ENCODE measurements around the gene VDAC1. TPM values are rescaled to one million over a fixed set of nuclear protein-coding genes. Genes with fewer than 3 reads are reported as not detected.

VDAC1 gene
- total RNA-seq, 3 donors from 2014 or later, result 153 to 283 (median 246) TPM

- ATAC-seq (peak; percentile 23), DNase-seq (no peak)
- no peaks in the 10 kb centered on the region for H3K36me3 ChIP-seq (ENCODE audit: low read depth)
- no peaks in the 10 kb centered on the region for H3K9me3 ChIP-seq
- intact Hi-C loops (cut with DNase I, micrococcal nuclease), result no loop called here
- H3K4me1 ChIP-seq (ENCODE audit: low read depth), result peaks cover 29% of the 10 kb centered on the region
- no peak overlapping the region for H3K4me3 ChIP-seq
- TF ChIP-seq, protein P1, sequence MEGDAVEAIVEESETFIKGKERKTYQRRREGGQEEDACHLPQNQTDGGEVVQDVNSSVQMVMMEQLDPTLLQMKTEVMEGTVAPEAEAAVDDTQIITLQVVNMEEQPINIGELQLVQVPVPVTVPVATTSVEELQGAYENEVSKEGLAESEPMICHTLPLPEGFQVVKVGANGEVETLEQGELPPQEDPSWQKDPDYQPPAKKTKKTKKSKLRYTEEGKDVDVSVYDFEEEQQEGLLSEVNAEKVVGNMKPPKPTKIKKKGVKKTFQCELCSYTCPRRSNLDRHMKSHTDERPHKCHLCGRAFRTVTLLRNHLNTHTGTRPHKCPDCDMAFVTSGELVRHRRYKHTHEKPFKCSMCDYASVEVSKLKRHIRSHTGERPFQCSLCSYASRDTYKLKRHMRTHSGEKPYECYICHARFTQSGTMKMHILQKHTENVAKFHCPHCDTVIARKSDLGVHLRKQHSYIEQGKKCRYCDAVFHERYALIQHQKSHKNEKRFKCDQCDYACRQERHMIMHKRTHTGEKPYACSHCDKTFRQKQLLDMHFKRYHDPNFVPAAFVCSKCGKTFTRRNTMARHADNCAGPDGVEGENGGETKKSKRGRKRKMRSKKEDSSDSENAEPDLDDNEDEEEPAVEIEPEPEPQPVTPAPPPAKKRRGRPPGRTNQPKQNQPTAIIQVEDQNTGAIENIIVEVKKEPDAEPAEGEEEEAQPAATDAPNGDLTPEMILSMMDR (IDR thresholded peaks at IDR 0.05), result no peak
Observed at GRCh38 chr5:133996683-133997252, 8.0 kb downstream of the VDAC1 start.

- H3K36me3 ChIP-seq (ENCODE audit: low read depth), result no peaks in the 10 kb centered on the region
- H3K4me1 ChIP-seq (ENCODE audit: low read depth), result peaks cover 27% of the 10 kb centered on the region
- DNase-seq, result no peak
- intact Hi-C loops (cut with DNase I, micrococcal nuclease), result no loop called here
- no peaks in the 10 kb centered on the region for H3K9me3 ChIP-seq
- no peak for ATAC-seq
- H3K4me3 ChIP-seq, result no peak overlapping the region
- TF ChIP-seq, protein P1 (IDR thresholded peaks at IDR 0.05), result no peak
Observed at GRCh38 chr5:133995883-133996563, 8.8 kb downstream of the VDAC1 start.

DNA sequence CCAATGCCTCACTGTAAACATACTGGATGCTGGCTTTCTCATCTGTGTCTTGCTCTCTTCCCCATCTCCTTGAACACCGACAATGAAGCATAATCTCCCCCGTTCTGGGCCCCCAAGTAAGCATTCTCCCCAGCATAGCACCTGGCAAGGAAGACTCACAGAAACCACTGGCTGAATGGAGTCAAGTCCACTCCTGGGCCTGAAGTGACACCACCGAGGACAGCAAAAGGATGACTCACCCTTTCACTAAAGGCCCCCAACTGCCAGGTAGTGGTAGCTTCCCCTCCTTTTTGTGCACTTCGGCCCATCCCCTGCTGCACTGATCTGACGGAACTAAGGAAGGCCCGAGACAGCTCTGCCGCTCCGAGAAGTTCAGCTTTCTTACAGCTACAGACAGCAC, 9.4 kb downstream of the VDAC1 start:
- no peaks in the 10 kb centered on the region for H3K9me3 ChIP-seq
- no peak overlapping the region for H3K4me3 ChIP-seq
- peak; percentile 21 for ATAC-seq
- H3K4me1 ChIP-seq (ENCODE audit: low read depth), result peaks cover 22% of the 10 kb centered on the region
- intact Hi-C loops (cut with DNase I, micrococcal nuclease), result no loop called here
- no peaks in the 10 kb centered on the region for H3K36me3 ChIP-seq (ENCODE audit: low read depth)
- no peak for DNase-seq
- TF ChIP-seq, protein P1 (IDR thresholded peaks at IDR 0.05), result no peak

DNA sequence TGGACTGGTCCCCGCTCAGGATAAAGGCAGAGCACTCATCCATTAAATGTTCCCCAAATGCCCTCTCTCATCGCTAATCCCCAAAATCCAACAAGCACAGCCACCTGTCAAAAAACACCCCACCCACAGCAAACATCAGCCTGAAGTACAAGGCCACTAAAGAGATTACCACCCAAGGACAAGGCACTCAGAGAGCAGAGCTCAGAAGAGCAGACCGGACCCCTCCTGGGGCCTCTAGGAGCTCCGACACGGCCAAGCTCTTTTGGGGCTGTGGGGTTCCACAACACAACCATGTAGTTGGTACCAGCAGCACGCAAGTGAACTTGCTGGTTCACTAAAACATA, 9.8 kb downstream of the VDAC1 start:
- H3K9me3 ChIP-seq, result no peaks in the 10 kb centered on the region
- DNase-seq (no peak), ATAC-seq (no peak)
- intact Hi-C loops (cut with DNase I, micrococcal nuclease), result no loop called here
- peaks cover 19% of the 10 kb centered on the region for H3K4me1 ChIP-seq (ENCODE audit: low read depth)
- H3K4me3 ChIP-seq, result no peak overlapping the region
- no peaks in the 10 kb centered on the region for H3K36me3 ChIP-seq (ENCODE audit: low read depth)
- TF ChIP-seq, protein P1 (IDR thresholded peaks at IDR 0.05), result no peak

DNA sequence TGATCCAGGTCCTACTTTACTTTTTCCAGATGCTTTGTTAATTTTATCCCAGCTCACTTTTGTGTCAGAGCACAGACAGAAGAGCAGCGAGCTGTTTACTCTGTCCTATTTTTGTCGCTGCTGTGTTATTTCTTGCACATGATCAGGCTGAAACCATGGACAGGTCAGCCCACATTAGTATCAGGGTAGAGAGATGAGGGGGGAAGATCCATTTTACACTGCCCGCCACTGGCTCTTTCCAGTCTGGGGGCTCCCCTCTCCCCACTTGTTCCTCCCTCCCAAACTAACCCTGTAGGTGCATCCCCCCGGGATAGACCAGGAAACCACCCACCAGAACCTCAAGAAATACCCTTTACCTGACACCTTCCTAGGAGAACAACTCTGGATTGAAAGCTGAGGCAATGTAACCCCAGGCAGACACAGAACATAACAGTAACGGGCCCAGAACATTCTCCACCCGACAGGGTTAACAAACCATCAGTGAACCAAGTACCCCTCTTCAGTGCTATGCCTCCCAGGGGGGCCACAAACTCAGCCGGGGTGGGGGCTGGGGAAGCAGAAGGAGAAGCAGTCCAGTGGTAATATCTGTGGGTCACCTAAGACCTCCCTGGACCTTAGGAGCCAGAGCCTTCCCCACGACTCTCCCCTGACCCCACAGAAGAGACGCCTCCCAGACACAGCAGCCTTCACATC, 10.3 kb downstream of the VDAC1 start:
- H3K36me3 ChIP-seq (ENCODE audit: low read depth), result no peaks in the 10 kb centered on the region
- ATAC-seq (no peak), DNase-seq (no peak)
- peaks cover 19% of the 10 kb centered on the region for H3K4me1 ChIP-seq (ENCODE audit: low read depth)
- no peak overlapping the region for H3K4me3 ChIP-seq
- TF ChIP-seq, protein P1 (IDR thresholded peaks at IDR 0.05), result no peak
- H3K9me3 ChIP-seq, result no peaks in the 10 kb centered on the region
- intact Hi-C loops (cut with DNase I, micrococcal nuclease), result no loop called here
